Activated CD8-positive, alpha-beta memory T cell treated with anti-CD3 and anti-CD28 coated beads, Interleukin-2, amount 50 U/mL, for 1 hour (primary cell): ENCODE results near the gene CPXM1.
"Not testable (repeated sequence)": the region's sequence is repeated elsewhere in the genome, so short reads cannot be mapped to it uniquely, and the experiment has no call there.

ENCODE experiments used
- DNase-seq: peaks from one replicate; pipeline ENCODE4 v3.0.0-alpha.2; 2020; ENCODE audit errors: extremely low read depth

CPXM1 gene

GRCh38 chr20:2799688-2800520, 523 bp downstream of the CPXM1 start:
- no peak for DNase-seq

- no peak for DNase-seq
Observed at GRCh38 chr20:2799271-2799670, 1.2 kb downstream of the CPXM1 start.

- DNase-seq = no peak
Observed at GRCh38 chr20:2798814-2799213, 1.6 kb downstream of the CPXM1 start.

GRCh38 chr20:2798095-2798805, 2.2 kb downstream of the CPXM1 start:
- DNase-seq = no peak

GRCh38 chr20:2797136-2797983, 3.1 kb downstream of the CPXM1 start:
- no peak for DNase-seq

GRCh38 chr20:2796011-2796660, 4.3 kb downstream of the CPXM1 start:
- no peak for DNase-seq

GRCh38 chr20:2795451-2795850, 5.0 kb downstream of the CPXM1 start:
- no peak for DNase-seq

GRCh38 chr20:2794866-2795447, 5.5 kb downstream of the CPXM1 start:
- no peak for DNase-seq

- DNase-seq = no peak
Observed at GRCh38 chr20:2794202-2794748, 6.2 kb downstream of the CPXM1 start.

- no peak for DNase-seq
Observed at GRCh38 chr20:2793471-2793870, 7.0 kb downstream of the CPXM1 start.

GRCh38 chr20:2783908-2784566, 16.4 kb downstream of the CPXM1 start:
- no peak for DNase-seq

- no peak for DNase-seq
Observed at GRCh38 chr20:2780948-2781347, 19.5 kb downstream of the CPXM1 start.

- no peak for DNase-seq
Observed at GRCh38 chr20:2778602-2779321, 21.7 kb downstream of the CPXM1 start.

- no peak for DNase-seq
Observed at GRCh38 chr20:2775139-2775538, 25.3 kb downstream of the CPXM1 start.

GRCh38 chr20:2773812-2774211, 26.6 kb downstream of the CPXM1 start:
- DNase-seq = no peak

- DNase-seq = no peak
Observed at GRCh38 chr20:2771631-2772080, 28.8 kb downstream of the CPXM1 start.

GRCh38 chr20:2770091-2770490, 30.3 kb downstream of the CPXM1 start:
- DNase-seq = not testable (repeated sequence)

GRCh38 chr20:2768632-2769015, 31.8 kb downstream of the CPXM1 start:
- no peak for DNase-seq

- DNase-seq = no peak
Observed at GRCh38 chr20:2767768-2768631, 32.4 kb downstream of the CPXM1 start.
